Measurements from ENCODE around the gene HTN3.

- TF ChIP-seq CTCF (IDR thresholded peaks at IDR 0.05) (no peak), EP300 (IDR thresholded peaks at IDR 0.05) (no peak), POLR2AphosphoS5 (IDR thresholded peaks at IDR 0.05) (no peak), POLR2A (IDR thresholded peaks at IDR 0.05) (no peak)
Measured at GRCh38 chr4:69994782-69995181, 33.5 kb upstream of the HTN3 start.

Measured in suprapubic skin (tissue), 4 donors.